ENCODE results near the gene NSUN2.
"Not testable (repeated sequence)": the region's sequence is repeated elsewhere in the genome, so short reads cannot be mapped to it uniquely, and the experiment has no call there.

NSUN2 gene

GRCh38 chr5:6581559-6582426 lies 51.1 kb downstream of the NSUN2 start:
- ATAC-seq = no peak

GRCh38 chr5:6581090-6581489 lies 51.8 kb downstream of the NSUN2 start:
- ATAC-seq = no peak

- ATAC-seq = no peak
Observed at GRCh38 chr5:6579535-6579934, 53.3 kb downstream of the NSUN2 start.

- ATAC-seq = no peak
Observed at GRCh38 chr5:6578676-6579343, 54.0 kb downstream of the NSUN2 start.

- ATAC-seq = no peak
Observed at GRCh38 chr5:6576861-6577501, 55.9 kb downstream of the NSUN2 start.

GRCh38 chr5:6574537-6575245 lies 58.2 kb downstream of the NSUN2 start:
- no peak for ATAC-seq

- no peak for ATAC-seq
Observed at GRCh38 chr5:6574111-6574510, 58.7 kb downstream of the NSUN2 start.

GRCh38 chr5:6573651-6574101 lies 59.2 kb downstream of the NSUN2 start:
- no peak for ATAC-seq

- no peak for ATAC-seq
Observed at GRCh38 chr5:6572825-6573380, 59.9 kb downstream of the NSUN2 start.

GRCh38 chr5:6572086-6572824 lies 60.6 kb downstream of the NSUN2 start:
- no peak for ATAC-seq

GRCh38 chr5:6571607-6572006 lies 61.2 kb downstream of the NSUN2 start:
- not testable (repeated sequence) for ATAC-seq

GRCh38 chr5:6570530-6570929 lies 62.3 kb downstream of the NSUN2 start:
- ATAC-seq = no peak

- ATAC-seq = no peak
Observed at GRCh38 chr5:6568889-6569288, 64.0 kb downstream of the NSUN2 start.

GRCh38 chr5:6568383-6568782 lies 64.5 kb downstream of the NSUN2 start:
- no peak for ATAC-seq

GRCh38 chr5:6567835-6568234 lies 65.0 kb downstream of the NSUN2 start:
- no peak for ATAC-seq

- no peak for ATAC-seq
Observed at GRCh38 chr5:6567068-6567467, 65.8 kb downstream of the NSUN2 start.

GRCh38 chr5:6565492-6565891 lies 67.4 kb downstream of the NSUN2 start:
- no peak for ATAC-seq

GRCh38 chr5:6557807-6558575 lies 74.9 kb downstream of the NSUN2 start:
- no peak for ATAC-seq

- no peak for ATAC-seq
Observed at GRCh38 chr5:6556802-6557102, 76.1 kb downstream of the NSUN2 start.

GRCh38 chr5:6556089-6556801 lies 76.6 kb downstream of the NSUN2 start:
- ATAC-seq = no peak

GRCh38 chr5:6554812-6555211 lies 78.0 kb downstream of the NSUN2 start:
- ATAC-seq = no peak

All from activated CD4-positive, CD25-positive, alpha-beta regulatory T cell treated with anti-CD3 and anti-CD28 coated beads, Interleukin-2, amount 50 U/mL, for 24 hours (primary cell).